HPDE6-E6E7 (cell line): ENCODE results near the gene HSPA12A.

Experiments used
- DNase-seq: peaks from one replicate; pipeline ENCODE4 v3.0.0; 2011; ENCODE audit warnings: missing footprints; ENCODE audit errors: extremely low spot score

HSPA12A gene

DNA sequence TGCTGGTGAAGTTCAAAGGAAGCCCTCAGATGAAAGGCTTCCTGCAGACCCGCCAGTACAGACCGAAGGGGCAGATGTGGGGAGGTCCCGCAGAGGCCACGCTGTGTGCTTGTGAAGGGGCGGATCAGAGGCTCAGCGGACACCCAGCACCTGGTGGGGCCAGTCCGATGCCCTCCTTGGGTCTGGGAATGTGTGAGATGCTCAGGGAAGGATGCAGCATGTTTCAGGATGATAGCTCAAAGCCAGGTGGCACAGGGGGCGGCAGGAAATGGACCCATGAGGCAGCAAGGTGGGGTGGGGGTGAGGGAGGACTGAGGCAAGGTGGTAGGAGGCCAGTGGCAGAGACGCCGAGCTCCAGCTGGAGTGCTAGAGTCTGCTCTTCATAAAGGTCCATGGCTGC is 27.9 kb upstream of the HSPA12A start:
- DNase-seq = no peak

DNA sequence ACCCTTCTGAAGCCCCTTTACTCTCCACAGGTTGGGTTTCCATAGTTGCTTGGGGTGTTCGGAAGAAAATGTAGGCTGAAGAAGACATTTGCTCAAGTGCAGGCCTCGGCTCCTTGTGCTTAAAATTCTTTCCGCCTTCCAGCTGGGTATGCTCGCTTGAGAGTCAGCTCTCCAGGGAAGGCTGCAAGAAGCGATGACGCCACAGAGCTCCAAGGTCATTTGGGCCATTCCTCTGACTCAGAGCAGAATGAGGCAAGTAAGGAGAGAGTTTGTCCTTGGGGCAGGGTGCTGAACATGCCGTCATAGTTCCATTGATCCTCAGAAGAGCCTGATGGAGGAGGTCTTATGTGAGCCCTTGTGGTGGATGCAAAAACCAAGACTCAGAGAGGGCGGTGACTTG is 27.4 kb upstream of the HSPA12A start:
- no peak for DNase-seq

DNA sequence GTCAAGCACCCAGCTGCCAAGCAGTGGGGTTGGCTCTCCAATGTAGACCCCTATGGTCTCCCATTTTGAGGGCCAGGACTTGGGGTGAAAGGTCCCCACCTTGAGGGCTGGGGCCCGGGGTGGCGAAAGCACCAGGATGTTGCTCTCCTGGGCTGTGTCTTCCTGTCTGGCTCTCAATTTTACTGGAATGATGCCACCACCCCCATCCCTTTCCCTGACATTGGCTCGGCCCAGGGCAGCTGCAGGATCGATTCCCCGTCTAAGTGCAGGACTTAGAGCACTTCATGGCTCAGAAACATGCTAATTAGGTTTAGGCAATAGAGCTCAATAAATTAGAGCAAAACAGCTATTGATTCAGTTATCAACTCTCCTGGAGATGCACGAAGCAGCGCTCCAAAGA is 27.0 kb upstream of the HSPA12A start:
- no peak for DNase-seq

DNA sequence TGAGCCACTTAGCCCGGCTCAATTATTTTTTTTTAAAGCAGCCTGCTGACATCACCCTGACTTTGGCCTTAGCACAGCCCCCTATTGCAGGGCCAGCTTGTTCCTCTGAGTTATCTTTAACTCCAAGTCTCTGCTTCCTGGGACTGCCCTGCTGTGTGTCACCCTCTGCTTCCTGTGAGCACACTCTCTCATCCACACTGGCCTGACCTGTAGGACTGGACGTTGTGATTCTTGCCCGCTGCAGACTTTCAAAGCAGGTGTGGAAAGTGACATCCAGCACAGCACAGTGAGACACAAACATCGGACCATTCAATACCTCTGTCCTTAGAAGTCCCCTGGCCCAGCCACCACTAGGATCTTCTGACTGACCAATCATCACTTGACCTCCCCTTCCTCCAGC is 26.4 kb upstream of the HSPA12A start:
- DNase-seq = no peak

DNA sequence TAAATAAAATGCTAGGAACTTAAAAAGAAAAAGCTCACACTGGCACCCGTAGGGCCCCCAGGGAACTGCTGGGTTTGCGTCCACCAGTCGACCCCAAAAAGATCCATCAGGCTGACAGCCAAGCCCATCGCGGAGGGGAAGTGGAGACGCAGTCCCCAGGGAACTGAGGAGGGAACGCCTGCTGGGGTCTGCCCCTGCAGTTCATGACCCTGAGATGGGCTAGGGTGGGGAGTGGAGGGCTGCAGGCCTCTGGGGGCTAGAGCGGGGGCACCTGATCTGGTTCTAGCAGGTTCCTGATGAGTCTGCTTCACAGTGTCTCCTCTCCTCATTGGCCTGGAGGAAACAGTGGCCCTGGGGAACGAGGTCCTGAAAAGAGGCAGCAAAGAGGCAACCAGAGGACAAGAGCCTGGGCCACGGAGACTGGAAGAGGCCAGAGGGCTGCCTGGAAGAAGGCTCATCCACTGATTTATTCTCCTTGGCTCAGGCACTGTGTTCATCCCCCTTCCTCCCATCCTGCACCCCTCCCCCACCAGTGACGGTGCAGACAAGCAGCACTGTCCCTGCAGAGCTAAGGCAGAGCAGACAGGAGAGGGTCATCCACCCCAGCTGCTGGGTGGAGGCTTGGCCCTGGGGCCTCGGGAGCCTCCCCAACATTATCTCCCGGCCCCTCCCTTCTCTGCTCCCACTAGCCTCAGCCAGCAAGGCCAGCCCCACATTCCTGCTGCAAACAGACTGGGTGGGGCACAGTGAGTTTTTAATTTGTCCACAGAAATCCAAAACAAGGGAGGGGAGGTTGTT is 24.7 kb upstream of the HSPA12A start:
- DNase-seq = no peak

DNA sequence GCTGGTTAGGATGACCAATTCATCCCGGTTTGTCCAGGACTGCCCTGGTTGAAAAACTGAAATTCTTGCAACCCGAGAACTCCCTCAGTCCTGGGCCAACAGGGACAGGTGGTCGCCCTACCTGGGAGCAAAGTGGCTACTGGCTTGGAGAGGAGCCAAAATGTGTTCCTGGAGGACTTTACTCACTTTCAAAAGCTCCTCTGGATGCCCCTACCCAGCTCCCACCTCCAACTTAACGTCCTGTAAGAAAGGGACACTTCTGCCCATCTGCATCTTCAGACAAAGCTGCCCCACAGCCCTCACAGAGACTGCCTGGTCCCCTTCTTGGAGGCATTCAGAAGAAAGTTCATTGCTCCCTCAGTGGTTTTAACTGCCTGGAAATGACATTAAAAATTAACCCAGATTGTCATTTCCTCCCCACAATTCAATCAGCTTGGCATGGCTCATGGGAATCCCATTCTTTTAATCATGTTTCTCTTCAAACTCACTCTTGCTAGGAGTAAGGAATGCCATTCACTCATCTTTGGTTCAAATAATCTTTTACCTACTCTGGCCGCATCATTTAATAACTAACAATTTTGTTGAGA is 24.0 kb upstream of the HSPA12A start:
- DNase-seq = no peak

DNA sequence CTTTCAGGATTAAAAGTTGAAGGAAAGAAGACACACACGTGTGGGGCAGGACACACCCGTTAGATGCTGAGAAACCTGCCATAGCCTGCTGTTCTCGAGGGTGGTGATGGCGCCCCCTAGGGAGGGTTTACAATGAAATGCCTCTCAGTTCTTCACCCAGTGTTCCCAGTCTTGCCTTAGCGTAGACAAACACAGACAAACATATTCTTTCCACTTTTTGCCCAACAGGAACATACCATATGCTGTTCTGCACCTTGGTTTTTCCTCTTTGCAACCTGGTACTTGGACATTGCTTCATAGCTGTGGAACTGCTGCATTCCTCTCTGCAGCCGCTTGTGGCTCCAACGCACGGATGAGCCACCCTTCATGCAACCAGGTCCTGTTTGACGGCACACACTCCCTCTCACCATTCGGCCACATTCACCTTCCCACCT is 23.3 kb upstream of the HSPA12A start:
- DNase-seq = no peak

DNA sequence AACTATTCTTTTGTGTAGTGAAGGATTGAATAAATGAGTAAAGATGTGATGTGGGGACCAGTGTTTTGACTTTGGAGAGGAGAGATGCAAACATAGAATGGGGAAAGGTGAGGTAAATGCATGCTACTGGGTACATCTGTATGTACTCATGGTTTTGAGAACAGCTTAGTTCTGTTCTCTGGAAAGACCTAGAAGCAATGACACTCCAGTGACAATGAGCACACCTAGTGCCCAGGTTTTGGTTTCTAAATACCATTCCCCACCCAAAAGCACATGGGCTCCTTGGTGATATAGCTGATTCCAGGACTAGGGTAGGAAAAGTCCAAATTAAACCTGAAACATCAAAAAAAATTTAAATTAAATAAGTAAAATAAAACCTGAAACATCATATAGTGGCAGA is 22.6 kb upstream of the HSPA12A start:
- DNase-seq = no peak

DNA sequence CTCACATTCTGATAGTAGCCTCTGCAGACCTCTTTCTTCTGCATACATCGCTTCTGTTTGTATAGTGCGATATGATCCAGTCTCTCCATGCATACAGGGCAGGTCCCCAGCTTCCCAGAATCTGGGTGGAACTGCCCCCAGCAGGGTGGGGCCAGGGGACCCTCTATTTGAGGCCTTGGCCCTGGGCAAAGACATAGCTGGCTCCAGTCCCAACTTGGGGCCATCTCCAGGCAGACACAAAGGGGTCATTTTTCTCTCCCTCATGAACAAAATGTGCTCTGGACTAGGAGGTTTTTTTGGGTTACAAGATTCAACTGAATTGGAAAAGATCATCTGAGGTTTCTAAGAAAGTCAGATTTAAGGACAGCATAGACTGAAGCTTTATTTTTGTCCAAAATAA is 21.1 kb upstream of the HSPA12A start:
- DNase-seq = no peak

DNA sequence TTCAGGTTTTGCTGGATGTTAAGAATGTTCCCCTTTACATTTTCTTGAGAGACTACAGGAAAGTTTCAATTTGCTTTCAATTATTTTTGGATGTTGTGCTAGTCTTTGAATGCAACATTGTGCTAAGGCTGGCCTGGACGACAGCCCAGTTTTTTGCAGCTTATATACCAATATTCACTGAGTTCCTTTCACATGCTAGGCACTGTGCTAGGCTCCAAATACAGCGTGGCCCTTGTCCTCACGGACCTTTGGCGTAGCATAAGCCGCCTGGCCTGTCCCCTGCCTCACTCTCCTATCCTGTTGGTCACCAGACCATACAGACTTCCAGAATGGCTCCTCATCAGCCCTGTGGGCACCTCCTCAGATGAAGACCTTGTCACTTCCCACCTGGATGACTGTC is 19.5 kb upstream of the HSPA12A start:
- DNase-seq = no peak

DNA sequence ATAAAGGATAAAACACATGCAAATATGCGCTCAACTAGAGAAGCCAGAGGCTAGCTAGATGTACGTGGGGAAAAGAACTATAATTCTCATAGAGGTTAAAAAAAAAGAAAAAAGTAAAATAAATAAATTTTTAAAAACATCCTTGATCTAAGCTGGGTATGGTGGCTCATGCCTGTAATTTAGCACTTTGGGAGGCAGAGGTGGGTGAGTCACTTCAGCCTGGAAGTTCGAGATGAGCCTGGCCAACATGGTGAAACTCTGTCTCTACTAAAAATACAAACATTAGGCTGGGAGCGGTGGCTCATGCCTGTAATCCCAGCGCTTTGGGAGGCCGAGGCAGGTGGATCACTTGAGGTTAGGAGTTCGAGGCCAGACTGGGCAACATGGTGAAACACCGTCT is 18.6 kb upstream of the HSPA12A start:
- DNase-seq = no peak

DNA sequence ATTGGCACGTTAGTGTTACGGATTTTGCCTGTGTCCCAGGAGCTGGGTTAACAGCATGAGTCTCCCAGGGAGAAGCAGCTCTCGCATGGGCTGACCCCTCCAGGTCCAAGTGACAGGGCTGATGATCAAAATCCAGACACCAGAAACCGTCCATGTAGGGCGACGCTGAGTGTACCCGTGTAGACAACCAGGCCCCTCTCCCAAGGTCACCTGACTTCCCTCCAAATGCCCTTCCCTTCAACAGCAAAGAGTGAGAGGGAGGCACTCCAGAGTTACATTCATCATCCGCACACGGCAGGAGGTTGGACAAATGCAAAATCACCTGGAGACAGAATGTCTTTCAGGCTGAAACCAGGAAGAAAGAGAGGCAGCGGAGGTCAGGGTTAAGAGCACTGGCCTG is 14.9 kb upstream of the HSPA12A start:
- DNase-seq = no peak

DNA sequence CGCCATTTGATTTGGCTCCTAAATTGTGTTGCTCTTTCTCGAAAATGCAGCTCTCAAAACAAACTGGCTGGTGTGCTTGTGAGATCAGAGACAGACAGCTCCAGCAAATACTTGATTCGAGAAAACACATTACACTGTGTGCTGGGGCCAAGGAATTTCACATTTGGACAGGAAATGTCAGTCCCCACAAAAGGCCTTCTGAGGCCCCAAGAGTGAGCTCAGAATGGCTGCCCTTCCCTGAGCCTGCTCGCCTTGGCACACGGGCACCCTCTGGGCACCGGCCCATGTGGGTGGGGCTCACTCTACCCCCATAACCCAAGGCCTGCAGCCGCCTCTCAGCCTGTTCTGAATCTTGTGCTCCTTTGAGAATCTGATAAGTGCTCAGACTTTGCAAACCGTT is 13.9 kb upstream of the HSPA12A start:
- no peak for DNase-seq

DNA sequence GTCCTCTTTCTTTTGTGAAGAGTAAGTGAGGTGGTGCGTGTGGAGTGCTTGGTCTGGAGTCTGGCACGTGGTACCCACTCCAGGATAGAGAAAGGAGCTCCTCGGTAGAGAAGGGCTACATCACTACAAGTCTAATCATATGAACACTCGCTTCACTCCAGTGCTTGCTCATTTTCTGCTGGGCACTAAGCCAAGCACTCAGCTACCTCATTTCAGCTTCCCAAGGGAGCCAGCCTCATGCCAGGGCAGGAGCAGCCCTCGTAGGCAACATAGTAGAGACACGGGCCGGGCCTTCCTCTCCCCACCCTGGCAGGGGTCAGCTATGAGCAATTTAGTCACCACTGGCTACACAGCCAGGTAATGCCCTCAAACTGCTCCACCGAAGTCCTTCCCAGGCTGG is 11.4 kb upstream of the HSPA12A start:
- DNase-seq = peak; percentile 47

DNA sequence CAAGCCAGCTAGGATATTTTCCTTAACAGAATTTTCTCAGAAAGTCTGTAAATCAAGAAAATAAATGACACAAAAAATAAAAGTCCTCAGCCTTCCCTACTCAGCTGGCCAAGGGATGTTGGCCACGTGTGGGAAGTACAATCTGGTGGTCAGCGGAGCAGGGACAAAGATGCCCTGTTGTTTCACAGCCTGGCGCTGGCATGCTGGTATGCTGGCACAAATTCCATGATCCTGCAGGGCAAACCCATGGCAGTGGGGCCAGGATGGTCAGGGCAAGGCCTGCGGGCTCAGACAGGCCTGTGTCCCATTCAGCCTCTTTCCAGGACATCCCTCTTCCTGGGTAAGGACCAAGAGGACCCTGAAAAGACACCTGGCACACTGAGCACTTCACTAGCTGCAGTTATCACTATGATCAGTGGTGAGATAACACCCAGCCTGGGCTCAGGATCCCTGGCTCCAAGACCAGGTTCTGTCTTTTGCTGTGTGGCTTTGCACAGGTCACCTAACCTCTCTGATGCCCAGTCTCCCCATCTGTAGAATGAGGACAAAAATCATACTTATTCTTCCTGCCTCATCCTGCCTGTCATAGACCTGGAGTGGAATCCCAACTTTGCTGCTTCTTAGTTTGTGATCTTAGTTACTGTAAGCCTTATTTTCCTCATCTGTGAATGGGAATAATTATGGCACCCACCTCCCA is 10.8 kb upstream of the HSPA12A start:
- DNase-seq = no peak

DNA sequence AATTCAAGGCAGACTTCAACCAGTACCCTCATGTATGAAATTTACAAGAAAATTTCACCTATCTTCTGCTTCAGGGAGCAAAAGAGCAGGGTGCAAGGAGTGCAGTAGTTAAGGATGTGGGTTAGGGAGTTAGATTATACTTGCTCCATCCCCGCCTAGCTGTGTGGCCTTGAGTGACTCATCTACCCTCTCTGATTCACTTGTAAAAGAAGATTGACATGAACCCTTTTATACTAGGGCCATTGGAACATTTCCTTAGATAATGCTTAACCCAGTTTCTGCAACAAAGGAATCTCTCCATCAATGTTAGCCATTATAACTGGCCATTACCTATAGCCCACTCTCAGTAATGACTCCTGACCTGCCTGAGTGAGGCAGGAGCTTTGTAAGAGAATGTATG is 10.2 kb upstream of the HSPA12A start:
- no peak for DNase-seq

DNA sequence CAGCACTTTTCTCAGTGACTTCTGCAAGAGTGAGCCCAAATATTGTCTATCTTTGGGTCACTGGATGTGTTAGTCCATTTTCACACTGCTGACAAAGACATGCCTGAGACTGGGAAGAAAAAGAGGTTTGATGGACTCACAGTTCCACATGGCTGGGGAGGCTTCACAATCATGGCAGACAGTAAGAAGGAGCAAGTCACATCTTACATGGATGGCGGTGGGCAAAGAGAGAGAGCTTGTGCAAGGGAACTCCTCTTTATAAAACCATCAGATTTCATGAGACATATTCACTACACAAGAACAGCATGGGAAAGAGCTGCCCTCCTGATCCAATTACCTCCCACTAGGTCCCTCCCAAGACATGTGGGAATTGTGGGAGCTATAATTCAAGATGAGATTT is 6.1 kb upstream of the HSPA12A start:
- DNase-seq = no peak

DNA sequence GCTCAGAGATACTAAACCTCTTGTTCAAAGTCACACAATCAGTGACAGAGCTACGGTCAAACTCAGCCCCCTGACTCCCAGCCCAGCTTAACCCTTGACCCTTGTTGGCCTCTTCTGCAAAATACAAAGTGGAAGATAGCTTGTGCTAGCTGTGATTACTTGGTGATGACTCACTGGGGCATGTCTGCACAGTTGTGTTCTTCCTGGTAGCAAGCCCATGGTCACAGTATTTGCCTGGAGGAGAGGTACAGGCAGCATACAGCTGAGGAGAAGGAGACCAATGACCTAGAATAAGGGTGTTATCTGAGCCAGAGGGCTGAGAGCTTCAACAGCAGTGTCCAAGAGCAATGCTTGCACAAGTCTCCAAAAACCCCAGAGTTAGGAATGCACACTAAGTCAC is 5.7 kb upstream of the HSPA12A start:
- DNase-seq = peak; percentile 78

DNA sequence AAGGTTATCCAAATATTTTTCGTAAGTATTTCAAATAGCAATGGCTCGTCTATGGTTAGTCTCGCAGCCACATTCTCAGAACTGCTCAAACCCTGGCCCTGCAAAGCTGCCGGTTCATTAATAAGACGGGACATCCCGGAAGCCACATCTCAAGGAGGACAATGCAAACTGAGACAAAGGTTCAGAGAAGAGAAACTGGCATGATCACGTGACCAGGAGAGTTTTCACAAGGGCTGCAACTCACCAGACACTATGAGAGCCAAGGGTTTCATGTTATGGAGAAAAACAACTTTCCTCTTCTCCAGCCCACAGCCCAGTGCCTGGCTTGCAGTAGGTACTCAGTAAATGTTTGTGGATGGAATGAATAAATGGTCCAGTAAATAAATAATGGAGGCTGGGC is 5.0 kb upstream of the HSPA12A start:
- no peak for DNase-seq

DNA sequence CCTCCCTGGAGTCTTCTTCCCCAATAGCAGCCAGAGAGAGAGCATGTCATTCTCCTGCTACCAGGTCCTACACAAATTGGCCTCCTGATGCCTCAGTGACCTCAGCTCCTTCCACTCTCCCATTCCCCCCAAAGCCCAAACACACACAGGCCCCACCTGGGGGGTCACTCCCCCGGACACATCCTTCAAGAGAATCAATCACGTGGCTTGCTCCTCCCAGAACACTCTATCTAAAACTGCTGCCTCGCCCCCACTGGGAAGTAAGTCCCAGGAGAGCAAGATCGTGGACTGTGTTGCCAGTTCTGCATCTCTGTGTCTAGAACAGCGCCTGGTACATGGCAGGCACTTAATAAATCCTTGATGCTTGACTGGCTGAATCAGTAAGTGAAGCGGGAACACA is 2.5 kb upstream of the HSPA12A start:
- no peak for DNase-seq

DNA sequence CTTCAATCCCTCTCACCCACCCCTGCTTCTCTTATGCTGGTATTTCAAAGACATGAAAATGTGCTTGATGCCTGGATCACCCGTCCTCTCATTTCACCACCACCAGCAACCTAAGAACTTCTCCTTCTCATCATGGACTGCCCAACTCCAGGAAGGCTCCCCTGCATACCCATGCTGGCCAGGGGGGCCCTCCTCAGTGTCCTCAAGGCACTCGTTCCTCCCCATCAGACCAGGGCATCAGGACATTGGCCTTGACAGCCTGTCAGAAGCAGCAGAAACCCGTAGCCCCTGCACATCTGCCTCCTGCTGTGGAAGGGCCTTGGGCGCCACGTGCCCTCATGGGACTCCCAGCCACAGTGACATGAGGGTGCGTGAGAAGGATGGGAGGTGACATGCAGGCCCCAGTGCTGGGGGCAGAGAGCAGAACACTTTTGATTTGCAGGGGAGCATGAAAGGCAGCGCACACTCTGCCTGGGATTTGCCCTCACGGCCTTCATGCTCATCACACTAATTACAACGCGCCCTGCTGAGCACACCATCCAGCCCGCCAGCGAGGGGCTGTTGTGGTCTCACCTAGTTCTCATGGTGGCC is 1.9 kb upstream of the HSPA12A start:
- DNase-seq = no peak

DNA sequence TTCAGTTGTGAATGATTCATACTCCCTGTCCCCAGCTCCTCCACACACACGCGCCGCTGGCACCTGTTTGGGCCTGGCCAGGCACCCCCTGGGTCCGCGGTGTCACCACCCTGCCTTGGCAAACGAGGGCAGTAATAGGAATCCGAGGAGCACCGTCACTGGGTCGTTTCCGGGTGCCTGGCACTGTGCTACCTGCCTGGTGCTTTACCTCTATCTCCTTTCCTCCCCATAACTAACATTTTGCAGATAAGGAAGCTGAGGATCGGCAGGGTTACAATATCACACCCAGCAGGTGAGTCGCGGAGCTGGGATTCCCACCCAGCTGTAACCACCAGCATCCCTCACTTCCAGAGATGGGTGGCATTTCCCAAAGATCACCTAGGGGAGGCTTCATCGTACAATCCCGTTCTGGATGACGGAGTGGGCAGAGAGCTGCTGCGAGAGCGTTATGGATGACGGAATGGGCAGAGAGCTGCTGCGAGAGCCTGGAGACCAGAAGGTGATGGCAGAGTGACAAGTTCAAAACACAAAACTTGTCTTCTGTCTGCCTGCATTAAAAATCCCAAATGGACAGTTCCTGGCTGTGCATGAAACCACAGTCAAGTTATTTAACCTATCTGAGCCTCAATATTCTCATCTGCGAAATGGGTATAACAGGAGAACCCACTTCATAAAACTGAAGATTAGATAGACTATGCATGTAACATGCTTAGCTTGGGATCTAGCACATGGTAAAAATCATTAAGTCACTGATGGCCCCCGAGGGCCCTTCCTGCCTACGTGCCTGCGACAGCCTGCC is 1.1 kb upstream of the HSPA12A start:
- no peak for DNase-seq
